T-helper 22 cell (primary cell): ENCODE measurements around the gene TLE4.
"Not testable (repeated sequence)": the region's sequence is repeated elsewhere in the genome, so short reads cannot be mapped to it uniquely, and the experiment has no call there.

ENCODE experiments used
- DNase-seq: peaks from one replicate; pipeline ENCODE4 v3.0.0-alpha.2; 2020; ENCODE audit warnings: low read depth

TLE4 gene

DNA sequence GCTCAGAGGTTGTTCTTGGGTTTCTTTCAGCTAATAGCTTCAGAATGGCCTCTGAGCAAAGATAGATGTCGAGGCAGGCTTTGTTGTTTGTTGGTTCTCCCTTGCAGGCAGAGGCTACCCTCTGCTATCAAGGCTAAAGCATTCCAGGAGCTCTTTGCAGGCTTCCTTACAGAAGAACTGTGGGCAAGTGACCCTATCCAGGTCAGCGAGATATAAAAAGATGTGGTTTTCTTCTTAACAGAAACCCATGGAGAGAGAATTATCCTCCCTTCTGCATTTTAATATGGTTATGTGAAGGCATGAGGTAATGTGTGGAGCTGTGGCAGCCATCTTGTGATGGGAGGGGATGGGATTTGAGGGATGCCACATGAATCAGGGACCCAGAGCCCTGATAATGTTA lies 67.0 kb downstream of the TLE4 start:
- DNase-seq = no peak

DNA sequence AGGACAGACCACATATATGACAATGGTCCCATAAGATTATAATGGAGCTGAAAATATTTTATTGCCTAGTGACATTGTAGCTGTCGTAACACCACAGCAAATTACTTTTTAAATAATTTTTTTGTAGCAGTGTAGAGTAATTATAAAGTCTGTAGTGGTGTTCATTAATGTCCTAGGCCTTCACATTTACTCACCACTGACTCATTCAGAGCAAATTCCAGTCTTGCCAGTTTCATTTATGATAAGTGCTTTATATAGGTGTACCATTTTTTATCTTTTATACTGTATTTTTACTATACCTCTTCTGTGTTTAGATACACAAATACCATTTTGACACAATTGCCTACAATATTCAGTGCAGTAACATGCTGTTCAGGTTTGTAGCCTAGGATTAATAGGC lies 67.6 kb downstream of the TLE4 start:
- no peak for DNase-seq

GRCh38 chr9:79640067-79640466 lies 68.3 kb downstream of the TLE4 start:
- DNase-seq = not testable (repeated sequence)

DNA sequence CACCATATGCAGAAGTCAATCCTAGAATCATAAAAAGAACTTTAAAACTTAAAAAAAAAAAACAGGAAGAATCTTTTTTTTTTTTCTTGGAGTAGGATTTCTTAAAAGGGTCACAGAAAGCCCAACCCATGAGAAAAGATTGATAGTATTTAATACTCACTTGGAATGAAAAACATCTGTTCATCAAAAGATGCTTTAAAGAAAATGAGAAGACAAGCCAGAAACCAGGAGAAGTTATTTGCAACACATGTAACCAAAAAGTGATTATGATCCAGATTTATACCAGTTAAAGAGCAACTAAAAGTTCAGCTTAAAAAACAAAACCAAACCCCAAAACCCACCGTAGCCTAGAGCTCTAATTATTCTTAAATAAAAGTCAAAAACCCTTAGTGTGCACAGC lies 69.3 kb downstream of the TLE4 start:
- DNase-seq = no peak

DNA sequence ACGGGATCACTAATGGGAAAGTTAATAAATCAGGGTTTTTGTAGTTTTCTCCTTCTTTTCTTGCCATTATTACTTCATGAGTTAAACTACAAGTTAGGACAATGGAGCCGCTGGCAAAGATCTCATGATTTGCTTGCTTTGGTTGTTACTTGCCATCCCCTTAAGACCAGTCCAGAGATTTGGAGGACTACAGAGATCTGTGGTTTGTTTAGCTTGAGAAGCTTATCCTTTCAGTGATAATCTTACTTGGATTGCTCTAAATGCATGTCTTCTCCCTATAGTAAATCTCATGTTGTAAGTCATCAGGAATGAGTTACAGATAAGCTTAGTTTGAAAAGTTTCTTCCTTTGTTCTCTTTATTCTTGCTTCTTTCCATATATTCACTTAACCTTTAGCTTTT lies 70.9 kb downstream of the TLE4 start:
- DNase-seq = no peak

- DNase-seq = no peak
Measured at GRCh38 chr9:79644048-79644447, 72.3 kb downstream of the TLE4 start.

DNA sequence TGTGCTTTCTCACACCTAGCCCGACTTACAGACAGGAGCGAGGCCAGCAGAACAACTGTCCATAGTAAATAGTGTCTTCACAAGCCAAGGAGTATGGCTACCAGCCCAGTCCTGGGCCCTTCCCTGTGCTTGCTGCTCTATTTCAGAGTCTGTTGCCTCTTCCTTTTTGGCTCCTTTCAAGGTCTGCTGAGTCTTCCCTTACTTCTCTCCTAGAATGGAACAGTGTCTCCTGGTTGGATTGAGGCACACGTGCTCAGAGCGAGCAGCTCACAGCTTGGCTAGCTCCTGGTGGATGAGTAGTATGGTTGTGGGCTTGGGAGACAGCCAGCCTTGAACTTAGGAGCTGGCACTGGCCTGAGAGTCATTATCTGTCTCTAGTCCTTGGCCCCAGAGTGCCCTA lies 72.8 kb downstream of the TLE4 start:
- DNase-seq = no peak

- DNase-seq = no peak
Measured at GRCh38 chr9:79645110-79645509, 73.3 kb downstream of the TLE4 start.

- DNase-seq = no peak
Measured at GRCh38 chr9:79646096-79646495, 74.3 kb downstream of the TLE4 start.

- no peak for DNase-seq
Measured at GRCh38 chr9:79651251-79651795, 79.6 kb downstream of the TLE4 start.

DNA sequence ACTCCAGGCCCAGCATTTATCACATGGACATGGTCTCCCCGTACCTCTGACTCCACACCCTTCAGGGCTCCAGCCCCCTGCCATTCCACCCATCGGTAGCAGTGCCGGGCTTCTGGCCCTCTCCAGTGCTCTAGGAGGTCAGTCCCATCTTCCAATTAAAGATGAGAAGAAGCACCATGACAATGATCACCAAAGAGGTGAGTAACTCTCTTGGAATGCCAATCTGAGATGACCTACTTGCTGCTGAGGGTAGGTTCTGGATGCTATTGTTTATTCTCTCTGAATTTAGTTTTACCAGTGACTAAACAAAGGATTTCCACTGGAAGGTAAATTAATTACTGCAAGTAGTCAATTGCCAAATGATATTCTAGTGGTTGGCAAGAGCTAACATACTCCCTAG lies 80.8 kb downstream of the TLE4 start:
- no peak for DNase-seq

GRCh38 chr9:79654591-79655382 lies 83.0 kb downstream of the TLE4 start:
- DNase-seq = not testable (repeated sequence)

- DNase-seq = no peak
Measured at GRCh38 chr9:79655551-79655950, 83.8 kb downstream of the TLE4 start.

- no peak for DNase-seq
Measured at GRCh38 chr9:79656169-79656568, 84.4 kb downstream of the TLE4 start.

GRCh38 chr9:79657891-79658290 lies 86.1 kb downstream of the TLE4 start:
- no peak for DNase-seq

GRCh38 chr9:79658926-79659325 lies 87.2 kb downstream of the TLE4 start:
- no peak for DNase-seq

- no peak for DNase-seq
Measured at GRCh38 chr9:79660615-79661014, 88.8 kb downstream of the TLE4 start.

DNA sequence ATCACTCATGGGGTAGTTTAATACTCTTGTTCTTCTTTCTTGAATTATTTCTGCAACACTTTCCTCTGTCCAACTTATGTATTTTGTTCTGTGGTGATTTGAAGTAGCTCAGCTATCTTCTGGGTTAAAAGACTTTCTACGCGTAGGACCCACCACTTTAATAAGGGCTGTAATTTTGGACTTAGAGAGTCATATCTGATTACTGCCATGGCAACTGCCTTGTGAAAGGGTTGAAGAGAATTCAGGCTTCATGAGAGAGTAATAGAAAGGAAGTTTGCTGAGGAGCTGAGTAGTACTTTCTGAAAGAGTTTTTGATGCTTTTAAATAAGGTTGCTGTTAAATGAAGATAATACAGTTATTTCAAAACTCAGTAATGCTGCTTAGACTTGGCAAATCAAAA lies 89.5 kb downstream of the TLE4 start:
- DNase-seq = no peak

- DNase-seq = no peak
Measured at GRCh38 chr9:79661886-79662536, 90.2 kb downstream of the TLE4 start.

GRCh38 chr9:79662537-79662956 lies 90.8 kb downstream of the TLE4 start:
- DNase-seq = no peak

DNA sequence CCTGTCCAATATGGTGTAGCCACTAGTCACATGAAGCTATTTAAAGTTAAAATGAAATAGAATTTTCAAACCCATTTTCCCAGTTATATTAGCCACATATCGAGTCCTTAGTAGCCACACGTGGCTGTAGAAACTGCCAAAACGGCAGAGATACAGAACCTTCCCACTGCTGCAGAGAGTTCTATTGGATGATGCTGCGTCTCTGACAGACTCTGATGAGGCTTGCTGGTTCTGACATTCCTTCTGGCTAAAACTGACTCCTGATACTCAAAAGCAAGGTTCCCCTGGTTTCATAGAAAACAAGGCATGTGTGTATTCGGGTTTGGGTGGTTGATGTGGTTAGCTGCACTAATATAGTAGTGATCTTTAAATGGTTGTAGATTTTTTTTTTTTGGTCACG lies 91.5 kb downstream of the TLE4 start:
- DNase-seq = no peak

GRCh38 chr9:79663878-79664277 lies 92.1 kb downstream of the TLE4 start:
- DNase-seq = no peak

DNA sequence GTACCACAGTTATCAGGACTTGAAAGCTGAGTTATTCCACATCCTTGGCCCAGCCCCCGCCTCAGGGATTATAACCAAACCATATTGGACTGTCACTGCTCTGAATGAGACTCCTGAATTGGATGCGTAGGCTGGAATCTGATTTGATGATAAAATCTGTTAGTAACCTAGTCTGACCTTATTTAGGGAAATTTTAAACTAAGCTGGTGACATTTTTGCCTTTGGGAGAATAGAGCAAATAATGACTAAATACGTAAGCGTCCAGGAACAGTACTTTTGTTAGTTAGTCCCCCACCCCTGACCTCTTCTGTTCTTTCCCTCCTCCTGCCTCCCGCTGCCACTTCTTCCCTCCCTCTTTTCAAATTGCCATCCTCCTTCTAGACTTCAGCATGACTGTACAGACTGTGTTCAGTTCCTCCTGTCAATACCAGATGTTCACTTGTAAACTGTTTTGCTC lies 92.6 kb downstream of the TLE4 start:
- DNase-seq = no peak
